CD14-positive monocyte (primary cell): ENCODE results near the gene SLX9. TPM values are rescaled to one million over a fixed set of nuclear protein-coding genes. Genes with fewer than 3 reads are reported as not detected.
A peak's percentile ranks its signal among the peaks of the same experiment; 100 is the strongest.

Experiments used
- DNase-seq, 3 donors: peaks; one replicate each; pipeline ENCODE4 v3.0.0-alpha.2; 2011 to 2022
- H2AFZ ChIP-seq: 2 replicates; pipeline ENCODE4 v1.6.0; 2012; ENCODE audit warnings: mild to moderate bottlenecking, low read depth, low read length, inconsistent platforms; ENCODE audit not compliant: insufficient read depth, poor library complexity, severe bottlenecking
- H3K27ac ChIP-seq, 2 donors: 1 replicate in 1 of 2; 2 replicates in 1 of 2; pipeline ENCODE4 v1.5.1; 2012 to 2013; ENCODE audit warnings: low read length in 2 of 2, control low read depth in 1 of 2, inconsistent platforms in 1 of 2, low read depth in 1 of 2, mild to moderate bottlenecking in 1 of 2
- H3K27me3 ChIP-seq, 2 donors: one replicate each; pipeline versions ENCODE4 v1.6.0 to v1.6.1; 2011 to 2013; ENCODE audit warnings: low read length in 2 of 2; ENCODE audit not compliant: control insufficient read depth in 2 of 2, insufficient read depth in 2 of 2
- H3K36me3 ChIP-seq, 2 donors: replicated peaks in 1 of 2; 1 replicate in 1 of 2; 2 replicates in 1 of 2; pipeline versions ENCODE4 v1.5.1 to v1.6.1; 2012 to 2013; ENCODE audit warnings: low read length in 2 of 2, control low read depth in 1 of 2, inconsistent platforms in 1 of 2, mild to moderate bottlenecking in 1 of 2; ENCODE audit not compliant: insufficient read depth in 2 of 2, control insufficient read depth in 1 of 2
- H3K4me1 ChIP-seq, 2 donors: 1 replicate in 1 of 2; 2 replicates in 1 of 2; pipeline versions ENCODE4 v1.5.1 to v1.6.1; 2012 to 2013; ENCODE audit warnings: low read length in 2 of 2, control low read depth in 1 of 2, inconsistent platforms in 1 of 2, mild to moderate bottlenecking in 1 of 2, moderate library complexity in 1 of 2; ENCODE audit not compliant: insufficient read depth in 2 of 2, control insufficient read depth in 1 of 2
- H3K4me2 ChIP-seq: replicated peaks from 2 replicates; pipeline ENCODE3; 2012; ENCODE audit warnings: low read length, moderate library complexity, mild to moderate bottlenecking; ENCODE audit not compliant: poor library complexity, severe bottlenecking; ENCODE audit errors: extremely low read depth
- H3K4me3 ChIP-seq, 3 experiments: fragments of 200-600 bp in 1 of 3; sonication (generic) in 1 of 3; replicated peaks in 1 of 3; 1 replicate in 2 of 3; 2 replicates in 1 of 3; pipeline ENCODE4 v1.5.1; 2011 to 2013; ENCODE audit warnings: low read length in 3 of 3, mild to moderate bottlenecking in 3 of 3, control low read depth in 2 of 3, low read depth in 2 of 3, inconsistent platforms in 1 of 3, moderate library complexity in 1 of 3
- H3K79me2 ChIP-seq: 2 replicates; pipeline ENCODE4 v1.6.0; 2012; ENCODE audit warnings: mild to moderate bottlenecking, control low read depth, inconsistent platforms, low read length, moderate library complexity; ENCODE audit not compliant: insufficient read depth
- H3K9ac ChIP-seq: 2 replicates; pipeline ENCODE4 v1.6.0; 2017; ENCODE audit warnings: low read length, mild to moderate bottlenecking; ENCODE audit not compliant: insufficient read depth, poor library complexity, severe bottlenecking
- H3K9me3 ChIP-seq, 2 donors: replicated peaks in 1 of 2; 1 replicate in 1 of 2; 2 replicates in 1 of 2; pipeline versions ENCODE4 v1.5.1 to v1.6.1; 2012 to 2013; ENCODE audit warnings: low read length in 2 of 2, control low read depth in 1 of 2; ENCODE audit not compliant: control insufficient read depth in 1 of 2, insufficient read depth in 1 of 2
- H4K20me1 ChIP-seq: 2 replicates; pipeline ENCODE4 v1.6.0; 2012; ENCODE audit warnings: mild to moderate bottlenecking, low read length, control low read depth, moderate library complexity; ENCODE audit not compliant: insufficient read depth
- H3K27ac Mint-ChIP-seq, 7 donors: one replicate each; pipeline ENCODE4 v1.8.0; 2020; ENCODE audit warnings: mild to moderate bottlenecking in 7 of 7, mixed read lengths in 7 of 7, moderate library complexity in 6 of 7, inconsistent platforms in 2 of 7
- H3K27me3 Mint-ChIP-seq, 3 donors: one replicate each; pipeline ENCODE4 v1.8.0; 2021 to 2022; ENCODE audit warnings: low read depth in 3 of 3, mild to moderate bottlenecking in 3 of 3, mixed read lengths in 3 of 3, moderate library complexity in 3 of 3, inconsistent platforms in 1 of 3
- H3K36me3 Mint-ChIP-seq, 2 donors: one replicate each; pipeline ENCODE4 v1.8.0; 2020; ENCODE audit warnings: mixed read lengths in 2 of 2, inconsistent platforms in 1 of 2, mild to moderate bottlenecking in 1 of 2
- H3K4me1 Mint-ChIP-seq: one replicate; pipeline ENCODE4 v1.8.0; 2020; ENCODE audit warnings: mild to moderate bottlenecking, mixed read lengths
- H3K4me3 Mint-ChIP-seq, 2 donors: one replicate each; pipeline ENCODE4 v1.8.0; 2020; ENCODE audit warnings: mild to moderate bottlenecking in 2 of 2, mixed read lengths in 2 of 2, moderate library complexity in 1 of 2
- H3K9me3 Mint-ChIP-seq, 7 donors: one replicate each; pipeline ENCODE4 v1.8.0; 2020 to 2022; ENCODE audit warnings: mixed read lengths in 7 of 7, mild to moderate bottlenecking in 6 of 7, moderate library complexity in 6 of 7, inconsistent platforms in 2 of 7
- CTCF ChIP-seq: fragments of 200-600 bp; IDR thresholded peaks from one replicate; pipeline ENCODE4 v1.8.0; 2022; ENCODE audit warnings: antibody characterized with exemption, mild to moderate bottlenecking
- WGBS: methylation state at CpG from one replicate; pipeline ENCODE4 v1.1.5; 2013; ENCODE audit warnings: missing lambda C conversion rate; ENCODE audit not compliant: insufficient coverage; 5-methylcytosine and 5-hydroxymethylcytosine counted together
- intact Hi-C, 2 donors: fragments of 100-400 bp; cut with micrococcal nuclease; formaldehyde crosslinking; loops; one replicate each; pipeline versions ENCODE4 v1.15.0 to v1.15.1; 2023
- polyA plus RNA-seq, 3 donors: library from polyadenylated mRNA; depleted of rRNA in 1 of 3; unstranded in 2 of 3; stranded (reverse) in 1 of 3; fragments of 300-500 nt in 2 of 3; fragments of >200 nt in 1 of 3; fragmentation: Illumina TruSeq in 2 of 3; gene quantifications; 1 replicate in 2 of 3; 2 replicates in 1 of 3; pipeline ENCODE4 v1.2.3, GENCODE V29; 2012 to 2021

SLX9 gene
- polyA plus RNA-seq, 3 donors: 7.5 to 9.0 (median 9.0) TPM

- H3K27ac Mint-ChIP-seq: peak overlapping the region in 6 of 7 donors; percentile 47 to 86 (median 66)
- no peak overlapping the region for H3K4me3 ChIP-seq
- peaks cover 98 to 99% of the 10 kb centered on the region in 2 donors for H3K36me3 ChIP-seq
- no peaks in the 10 kb centered on the region for H3K27me3 Mint-ChIP-seq
- peaks cover 0 to 3% (median 0%) of the 10 kb centered on the region in 7 donors for H3K9me3 Mint-ChIP-seq
- H3K4me2 ChIP-seq: no peak overlapping the region
- H3K27me3 ChIP-seq: no peaks in the 10 kb centered on the region
- H3K79me2 ChIP-seq: peaks cover 87% of the 10 kb centered on the region
- no peak overlapping the region for H3K4me3 Mint-ChIP-seq
- peak overlapping the region; percentile 35 to 58 for H3K27ac ChIP-seq
- H3K9me3 ChIP-seq: no peaks in the 10 kb centered on the region
- peaks cover 30% of the 10 kb centered on the region for H3K4me1 Mint-ChIP-seq
- no peak overlapping the region for H2AFZ ChIP-seq
- peaks cover 99% of the 10 kb centered on the region for H4K20me1 ChIP-seq
- WGBS: 91% methylated on average over 9 of the region's 13 CpGs
- TF ChIP-seq CTCF: no peak
- peaks cover 72 to 99% of the 10 kb centered on the region in 2 donors for H3K36me3 Mint-ChIP-seq
- DNase-seq: no peak
- H3K4me1 ChIP-seq: peaks cover 29 to 67% of the 10 kb centered on the region in 2 donors
- H3K9ac ChIP-seq: no peak overlapping the region
- intact Hi-C loops: no loop called here
Observed at GRCh38 chr21:44898011-44898488, 41.8 kb upstream of the SLX9 start.

- H3K27me3 Mint-ChIP-seq: no peaks in the 10 kb centered on the region
- intact Hi-C loops: no loop called here
- no peaks in the 10 kb centered on the region for H3K27me3 ChIP-seq
- peaks cover 86% of the 10 kb centered on the region for H3K79me2 ChIP-seq
- H4K20me1 ChIP-seq: peaks cover 99% of the 10 kb centered on the region
- H3K9me3 Mint-ChIP-seq: peaks cover 0 to 3% (median 0%) of the 10 kb centered on the region in 7 donors
- no peak overlapping the region for H3K4me2 ChIP-seq
- H3K36me3 ChIP-seq: peaks cover 98 to 99% of the 10 kb centered on the region in 2 donors
- peaks cover 34% of the 10 kb centered on the region for H3K4me1 Mint-ChIP-seq
- DNase-seq: no peak
- no peak overlapping the region for H2AFZ ChIP-seq
- WGBS: 91% methylated on average over 47 of the region's 49 CpGs
- H3K9ac ChIP-seq: no peak overlapping the region
- H3K4me1 ChIP-seq: peaks cover 40 to 68% of the 10 kb centered on the region in 2 donors
- H3K4me3 ChIP-seq: no peak overlapping the region
- peak overlapping the region in 3 of 7 donors; percentile 54 to 86 (median 55) for H3K27ac Mint-ChIP-seq
- no peak for TF ChIP-seq CTCF
- no peak overlapping the region for H3K4me3 Mint-ChIP-seq
- peaks cover 75 to 99% of the 10 kb centered on the region in 2 donors for H3K36me3 Mint-ChIP-seq
- H3K27ac ChIP-seq: peak overlapping the region; percentile 23 to 39
- H3K9me3 ChIP-seq: no peaks in the 10 kb centered on the region
Observed at GRCh38 chr21:44898851-44899767, 40.7 kb upstream of the SLX9 start.
